Tibial artery (tissue), 4 donors: ENCODE measurements around the gene CLDN11.

Experiments used
- DNase-seq, 2 donors: peaks; one replicate each; pipeline ENCODE4 v3.0.0-alpha.2; 2019
- H3K27ac ChIP-seq, 2 donors: fragments of 200-600 bp; sonication (generic) in 1 of 2; 1 replicate in 1 of 2; 2 replicates in 1 of 2; pipeline ENCODE4 v1.5.1; 2018 to 2019; ENCODE audit warnings: mild to moderate bottlenecking in 1 of 2
- H3K27me3 ChIP-seq, 2 donors: fragments of 200-600 bp; sonication (generic) in 1 of 2; one replicate each; pipeline versions ENCODE4 v1.5.1 to v1.6.0; 2016 to 2019
- H3K36me3 ChIP-seq, 3 donors: fragments of 200-600 bp; sonication (generic) in 2 of 3; one replicate each; pipeline ENCODE4 v1.5.1; 2016 to 2019; ENCODE audit warnings: mild to moderate bottlenecking in 2 of 3
- H3K4me1 ChIP-seq, 4 donors: fragments of 200-600 bp; sonication (generic) in 2 of 4; 1 replicate in 3 of 4; 2 replicates in 1 of 4; pipeline ENCODE4 v1.5.1; 2016 to 2019
- H3K4me3 ChIP-seq, 2 donors: fragments of 200-600 bp; sonication (generic) in 1 of 2; 1 replicate in 1 of 2; 2 replicates in 1 of 2; pipeline ENCODE4 v1.5.1; 2018 to 2019; ENCODE audit warnings: mild to moderate bottlenecking in 2 of 2
- H3K9me3 ChIP-seq, 3 donors: fragments of 200-600 bp; sonication (generic) in 1 of 3; one replicate each; pipeline ENCODE4 v1.5.1; 2016 to 2019
- CTCF ChIP-seq, 2 experiments: fragments of 200-600 bp in 1 of 2; fragments of 450-650 bp in 1 of 2; IDR thresholded peaks; one replicate each; pipeline ENCODE4 v1.5.1; 2017 to 2019; ENCODE audit warnings: antibody characterized with exemption in 2 of 2, mild to moderate bottlenecking in 1 of 2, moderate library complexity in 1 of 2
- intact Hi-C: fragments of 100-400 bp; cut with DNase I; formaldehyde crosslinking; loops from one replicate; pipeline ENCODE4 v1.15.0; 2023; ENCODE audit warnings: low total_unique reads

CLDN11 gene

GRCh38 chr3:170426240-170426797 lies 7.7 kb downstream of the CLDN11 start:
- Histone ChIP-seq H3K27ac (no peak overlapping the region), H3K27me3 (no peaks in the 10 kb centered on the region), H3K4me1 (no peaks in the 10 kb centered on the region), H3K9me3 (no peaks in the 10 kb centered on the region), H3K36me3 (peaks cover 0 to 4% (median 0%) of the 10 kb centered on the region in 3 donors), H3K4me3 (no peak overlapping the region)
- intact Hi-C loops, result no loop called here
- DNase-seq, result no peak
- TF ChIP-seq CTCF (IDR thresholded peaks at IDR 0.05), result no peak

- intact Hi-C loops, result no loop called here
- no peaks in the 10 kb centered on the region for H3K4me1 ChIP-seq
- H3K27ac ChIP-seq, result no peak overlapping the region
- no peak for DNase-seq
- peaks cover 0 to 8% (median 0%) of the 10 kb centered on the region in 3 donors for H3K36me3 ChIP-seq
- H3K9me3 ChIP-seq, result no peaks in the 10 kb centered on the region
- no peaks in the 10 kb centered on the region for H3K27me3 ChIP-seq
- H3K4me3 ChIP-seq, result no peak overlapping the region
- no peak for TF ChIP-seq CTCF (IDR thresholded peaks at IDR 0.05)
Observed at GRCh38 chr3:170428095-170428494, 9.4 kb downstream of the CLDN11 start.

GRCh38 chr3:170429050-170429449 lies 10.4 kb downstream of the CLDN11 start:
- Histone ChIP-seq H3K36me3 (peaks cover 0 to 5% (median 0%) of the 10 kb centered on the region in 3 donors), H3K27me3 (no peaks in the 10 kb centered on the region), H3K27ac (no peak overlapping the region), H3K4me1 (no peaks in the 10 kb centered on the region), H3K4me3 (no peak overlapping the region), H3K9me3 (no peaks in the 10 kb centered on the region)
- intact Hi-C loops, result no loop called here
- TF ChIP-seq CTCF (IDR thresholded peaks at IDR 0.05), result no peak
- no peak for DNase-seq

GRCh38 chr3:170431054-170431453 lies 12.4 kb downstream of the CLDN11 start:
- no peak overlapping the region for H3K27ac ChIP-seq
- peaks cover 0 to 19% (median 0%) of the 10 kb centered on the region in 3 donors for H3K36me3 ChIP-seq
- DNase-seq, result no peak
- H3K9me3 ChIP-seq, result no peaks in the 10 kb centered on the region
- TF ChIP-seq CTCF (IDR thresholded peaks at IDR 0.05), result no peak
- H3K27me3 ChIP-seq, result no peaks in the 10 kb centered on the region
- H3K4me3 ChIP-seq, result no peak overlapping the region
- intact Hi-C loops, result no loop called here
- no peaks in the 10 kb centered on the region for H3K4me1 ChIP-seq

- TF ChIP-seq CTCF (IDR thresholded peaks at IDR 0.05), result no peak
Observed at GRCh38 chr3:170432416-170432815, 13.7 kb downstream of the CLDN11 start.

GRCh38 chr3:170436697-170437096 lies 18.0 kb downstream of the CLDN11 start:
- Histone ChIP-seq H3K27me3 (no peaks in the 10 kb centered on the region), H3K27ac (no peak overlapping the region), H3K4me1 (no peaks in the 10 kb centered on the region), H3K4me3 (no peak overlapping the region), H3K9me3 (no peaks in the 10 kb centered on the region), H3K36me3 (peaks cover 0 to 27% (median 0%) of the 10 kb centered on the region in 3 donors)
- intact Hi-C loops, result no loop called here
- TF ChIP-seq CTCF (IDR thresholded peaks at IDR 0.05), result no peak
- no peak for DNase-seq

More at GRCh38 chr3:170432416-170432815, 13.7 kb downstream of the CLDN11 start:
- no peaks in the 10 kb centered on the region for H3K9me3 ChIP-seq
- H3K36me3 ChIP-seq, result peaks cover 0 to 27% (median 0%) of the 10 kb centered on the region in 3 donors
- no peak overlapping the region for H3K4me3 ChIP-seq
- no peak overlapping the region for H3K27ac ChIP-seq
- no peaks in the 10 kb centered on the region for H3K4me1 ChIP-seq
- no peak for DNase-seq
- H3K27me3 ChIP-seq, result no peaks in the 10 kb centered on the region
- intact Hi-C loops, result no loop called here
